Liver (tissue), 3 donors: ENCODE results near the gene P4HB.

Source experiments
- EGR1 ChIP-seq, 2 donors: IDR thresholded peaks; 2 replicates each; pipeline ENCODE4 v1.6.1; 2016 to 2018; ENCODE audit warnings: antibody characterized with exemption in 2 of 2, low read depth in 2 of 2
- JUND ChIP-seq, 2 donors: IDR thresholded peaks; 2 replicates each; pipeline ENCODE4 v1.6.1; 2016; ENCODE audit warnings: antibody characterized with exemption in 2 of 2
- TAF1 ChIP-seq: conservative IDR thresholded peaks from 2 replicates; pipeline ENCODE4 v1.6.1; 2016; ENCODE audit warnings: antibody characterized with exemption, mild to moderate bottlenecking
- YY1 ChIP-seq: IDR thresholded peaks from 2 replicates; pipeline ENCODE4 v1.6.1; 2016; ENCODE audit warnings: antibody characterized with exemption, mild to moderate bottlenecking
- TF ChIP-seq, protein P1 (sequence below): fragments of 150-350 bp; IDR thresholded peaks from 2 replicates; pipeline ENCODE4 v1.5.1; 2017; ENCODE audit warnings: improper control_type of control experiment, low read depth, low read length; ENCODE audit not compliant: missing input control
- TF ChIP-seq, protein P2 (sequence below): IDR thresholded peaks from 2 replicates; pipeline ENCODE4 v1.6.1; 2016; ENCODE audit warnings: antibody characterized with exemption, mild to moderate bottlenecking
- TF ChIP-seq, protein P3 (sequence below): IDR thresholded peaks from 2 replicates; pipeline ENCODE4 v1.6.1; 2016; ENCODE audit warnings: antibody characterized with exemption
- donor health status: healthy.
- donor health status: healthy.

DNA sequence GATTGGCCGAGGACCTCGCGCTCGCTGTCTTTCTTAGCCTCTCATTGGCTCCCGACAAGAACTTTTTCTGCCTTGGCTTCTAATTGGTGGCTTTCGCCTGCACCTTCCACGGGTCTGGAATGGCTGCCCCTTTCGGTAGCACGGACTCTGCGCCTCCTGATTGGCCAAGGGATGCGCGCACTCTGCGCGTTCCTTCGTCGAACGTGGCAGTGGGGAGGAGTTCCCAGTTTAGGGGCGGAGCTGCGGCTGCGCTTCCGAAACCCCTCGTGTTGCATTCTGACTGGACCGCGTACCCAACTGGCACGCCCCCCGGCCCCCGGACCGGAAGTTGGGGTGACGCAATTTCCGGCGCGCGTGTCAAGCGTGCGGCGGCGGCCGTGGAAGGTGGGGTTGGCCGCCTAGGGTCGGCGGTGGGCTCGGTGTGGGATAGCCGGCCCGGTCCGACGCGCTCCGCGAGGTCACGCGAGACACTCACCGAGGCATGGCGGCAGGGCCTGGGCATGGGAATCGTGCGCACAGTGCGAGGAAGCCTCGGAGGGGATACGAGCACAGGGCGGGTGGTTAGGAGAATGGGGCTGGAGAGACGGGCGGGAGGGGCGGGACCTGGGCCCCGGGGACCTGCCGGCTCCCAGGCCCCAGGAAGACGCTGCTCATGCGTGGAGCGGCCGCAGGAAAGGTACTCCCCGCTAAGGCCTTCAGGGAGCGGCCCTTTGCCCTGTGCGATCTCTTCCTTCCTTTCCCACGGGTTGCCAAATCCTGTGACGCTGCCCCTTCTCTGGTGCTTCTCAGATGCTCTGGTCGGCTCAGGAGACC lies 627 bp upstream of the P4HB start:
- TF ChIP-seq, protein P1, sequence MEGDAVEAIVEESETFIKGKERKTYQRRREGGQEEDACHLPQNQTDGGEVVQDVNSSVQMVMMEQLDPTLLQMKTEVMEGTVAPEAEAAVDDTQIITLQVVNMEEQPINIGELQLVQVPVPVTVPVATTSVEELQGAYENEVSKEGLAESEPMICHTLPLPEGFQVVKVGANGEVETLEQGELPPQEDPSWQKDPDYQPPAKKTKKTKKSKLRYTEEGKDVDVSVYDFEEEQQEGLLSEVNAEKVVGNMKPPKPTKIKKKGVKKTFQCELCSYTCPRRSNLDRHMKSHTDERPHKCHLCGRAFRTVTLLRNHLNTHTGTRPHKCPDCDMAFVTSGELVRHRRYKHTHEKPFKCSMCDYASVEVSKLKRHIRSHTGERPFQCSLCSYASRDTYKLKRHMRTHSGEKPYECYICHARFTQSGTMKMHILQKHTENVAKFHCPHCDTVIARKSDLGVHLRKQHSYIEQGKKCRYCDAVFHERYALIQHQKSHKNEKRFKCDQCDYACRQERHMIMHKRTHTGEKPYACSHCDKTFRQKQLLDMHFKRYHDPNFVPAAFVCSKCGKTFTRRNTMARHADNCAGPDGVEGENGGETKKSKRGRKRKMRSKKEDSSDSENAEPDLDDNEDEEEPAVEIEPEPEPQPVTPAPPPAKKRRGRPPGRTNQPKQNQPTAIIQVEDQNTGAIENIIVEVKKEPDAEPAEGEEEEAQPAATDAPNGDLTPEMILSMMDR: peak; percentile 47
- TF ChIP-seq, protein P2, sequence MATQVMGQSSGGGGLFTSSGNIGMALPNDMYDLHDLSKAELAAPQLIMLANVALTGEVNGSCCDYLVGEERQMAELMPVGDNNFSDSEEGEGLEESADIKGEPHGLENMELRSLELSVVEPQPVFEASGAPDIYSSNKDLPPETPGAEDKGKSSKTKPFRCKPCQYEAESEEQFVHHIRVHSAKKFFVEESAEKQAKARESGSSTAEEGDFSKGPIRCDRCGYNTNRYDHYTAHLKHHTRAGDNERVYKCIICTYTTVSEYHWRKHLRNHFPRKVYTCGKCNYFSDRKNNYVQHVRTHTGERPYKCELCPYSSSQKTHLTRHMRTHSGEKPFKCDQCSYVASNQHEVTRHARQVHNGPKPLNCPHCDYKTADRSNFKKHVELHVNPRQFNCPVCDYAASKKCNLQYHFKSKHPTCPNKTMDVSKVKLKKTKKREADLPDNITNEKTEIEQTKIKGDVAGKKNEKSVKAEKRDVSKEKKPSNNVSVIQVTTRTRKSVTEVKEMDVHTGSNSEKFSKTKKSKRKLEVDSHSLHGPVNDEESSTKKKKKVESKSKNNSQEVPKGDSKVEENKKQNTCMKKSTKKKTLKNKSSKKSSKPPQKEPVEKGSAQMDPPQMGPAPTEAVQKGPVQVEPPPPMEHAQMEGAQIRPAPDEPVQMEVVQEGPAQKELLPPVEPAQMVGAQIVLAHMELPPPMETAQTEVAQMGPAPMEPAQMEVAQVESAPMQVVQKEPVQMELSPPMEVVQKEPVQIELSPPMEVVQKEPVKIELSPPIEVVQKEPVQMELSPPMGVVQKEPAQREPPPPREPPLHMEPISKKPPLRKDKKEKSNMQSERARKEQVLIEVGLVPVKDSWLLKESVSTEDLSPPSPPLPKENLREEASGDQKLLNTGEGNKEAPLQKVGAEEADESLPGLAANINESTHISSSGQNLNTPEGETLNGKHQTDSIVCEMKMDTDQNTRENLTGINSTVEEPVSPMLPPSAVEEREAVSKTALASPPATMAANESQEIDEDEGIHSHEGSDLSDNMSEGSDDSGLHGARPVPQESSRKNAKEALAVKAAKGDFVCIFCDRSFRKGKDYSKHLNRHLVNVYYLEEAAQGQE: peak; percentile 30
- TF ChIP-seq TAF1 (no peak), EGR1 (IDR thresholded peaks at IDR 0.05; ENCODE audit: low read depth in 2 of 2) (peak in 1 of 2 donors; percentile 17), JUND (IDR thresholded peaks at IDR 0.05) (peak; percentile 81 to 93), YY1 (peak; percentile 97)
- TF ChIP-seq, protein P3, sequence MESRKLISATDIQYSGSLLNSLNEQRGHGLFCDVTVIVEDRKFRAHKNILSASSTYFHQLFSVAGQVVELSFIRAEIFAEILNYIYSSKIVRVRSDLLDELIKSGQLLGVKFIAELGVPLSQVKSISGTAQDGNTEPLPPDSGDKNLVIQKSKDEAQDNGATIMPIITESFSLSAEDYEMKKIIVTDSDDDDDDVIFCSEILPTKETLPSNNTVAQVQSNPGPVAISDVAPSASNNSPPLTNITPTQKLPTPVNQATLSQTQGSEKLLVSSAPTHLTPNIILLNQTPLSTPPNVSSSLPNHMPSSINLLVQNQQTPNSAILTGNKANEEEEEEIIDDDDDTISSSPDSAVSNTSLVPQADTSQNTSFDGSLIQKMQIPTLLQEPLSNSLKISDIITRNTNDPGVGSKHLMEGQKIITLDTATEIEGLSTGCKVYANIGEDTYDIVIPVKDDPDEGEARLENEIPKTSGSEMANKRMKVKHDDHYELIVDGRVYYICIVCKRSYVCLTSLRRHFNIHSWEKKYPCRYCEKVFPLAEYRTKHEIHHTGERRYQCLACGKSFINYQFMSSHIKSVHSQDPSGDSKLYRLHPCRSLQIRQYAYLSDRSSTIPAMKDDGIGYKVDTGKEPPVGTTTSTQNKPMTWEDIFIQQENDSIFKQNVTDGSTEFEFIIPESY: no peak
